SH-SY5Y (cell line): ENCODE data around the gene LMNTD1.

Experiments
- GATA2 ChIP-seq: IDR thresholded peaks from 2 replicates; pipeline ENCODE4 v1.6.1; 2011; ENCODE audit warnings: mild to moderate bottlenecking, low read depth, low read length
- GATA3 ChIP-seq: IDR thresholded peaks from 2 replicates; pipeline ENCODE4 v1.6.1; 2011; ENCODE audit warnings: low read depth, mild to moderate bottlenecking, low read length, moderate library complexity

The LMNTD1 gene

GRCh38 chr12:25433581-25434325 is 119.3 kb downstream of the LMNTD1 start:
- TF ChIP-seq GATA2 = no peak
- no peak for TF ChIP-seq GATA3

- no peak for TF ChIP-seq GATA3
- no peak for TF ChIP-seq GATA2
Observed at GRCh38 chr12:25433024-25433423, 120.1 kb downstream of the LMNTD1 start.

GRCh38 chr12:25427337-25428249 is 125.5 kb downstream of the LMNTD1 start:
- no peak for TF ChIP-seq GATA2
- no peak for TF ChIP-seq GATA3
